Tibial nerve (tissue), 4 donors: ENCODE measurements around the gene CFAP210.

Experiments
- CTCF ChIP-seq, 5 experiments: fragments of 200-600 bp in 3 of 5; fragments of 450-650 bp in 2 of 5; sonication (generic) in 3 of 5; IDR thresholded peaks; one replicate each; pipeline ENCODE4 v1.5.1; 2016 to 2019; ENCODE audit warnings: antibody characterized with exemption in 5 of 5, mild to moderate bottlenecking in 3 of 5, moderate library complexity in 2 of 5
- EP300 ChIP-seq, 2 donors: sonication (generic); formaldehyde crosslinking; IDR thresholded peaks; one replicate each; pipeline ENCODE4 v1.6.1; 2017; ENCODE audit warnings: antibody characterized with exemption in 2 of 2, mild to moderate bottlenecking in 1 of 2
- POLR2A ChIP-seq, 2 donors: fragments of 450-650 bp; IDR thresholded peaks; one replicate each; pipeline ENCODE4 v1.6.1; 2017; ENCODE audit warnings: antibody characterized with exemption in 2 of 2, mild to moderate bottlenecking in 2 of 2, moderate library complexity in 2 of 2

- TF ChIP-seq CTCF (IDR thresholded peaks at IDR 0.05) (no peak), EP300 (IDR thresholded peaks at IDR 0.05) (no peak), POLR2A (IDR thresholded peaks at IDR 0.05) (no peak)
Observed at GRCh38 chr2:169676357-169676756, 17.8 kb downstream of the CFAP210 start.
